Stimulated activated effector memory CD8-positive, alpha-beta T cell treated with anti-CD3 and anti-CD28 coated beads, Interleukin-12 subunit alpha, Interleukin-12 subunit beta, amount 100 ng/mL, for 72 hours (primary cell): ENCODE measurements around the gene FANCG.
A peak's percentile ranks its signal among the peaks of the same experiment; 100 is the strongest.

Experiments
- ATAC-seq: fragments of 150-1000 bp; cut with Tn5 transposase; 2 replicates; pipeline ENCODE4 v1.10.0; 2021
- DNase-seq, 2 donors: peaks; one replicate each; pipeline ENCODE4 v3.0.0; 2021 to 2022; ENCODE audit warnings: low spot score in 2 of 2
- H3K27ac Mint-ChIP-seq: one replicate; pipeline ENCODE4 v1.8.0; 2022; ENCODE audit warnings: mild to moderate bottlenecking, mixed read lengths
- H3K36me3 Mint-ChIP-seq: one replicate; pipeline ENCODE4 v1.8.0; 2022; ENCODE audit warnings: mild to moderate bottlenecking, mixed read lengths
- H3K4me1 Mint-ChIP-seq: one replicate; pipeline ENCODE4 v1.8.0; 2022; ENCODE audit warnings: mixed read lengths
- H3K4me3 Mint-ChIP-seq: one replicate; pipeline ENCODE4 v1.8.0; 2022; ENCODE audit warnings: mild to moderate bottlenecking, mixed read lengths
- H3K9me3 Mint-ChIP-seq: one replicate; pipeline ENCODE4 v1.8.0; 2022; ENCODE audit warnings: mixed read lengths

Gene FANCG

GRCh38 chr9:35056571-35057270 lies 23.0 kb downstream of the FANCG start:
- Mint-ChIP-seq H3K9me3 (no peaks in the 10 kb centered on the region), H3K4me1 (peaks cover 9% of the 10 kb centered on the region), H3K4me3 (no peak overlapping the region), H3K27ac (peak overlapping the region; percentile 33), H3K36me3 (peaks cover 100% of the 10 kb centered on the region)
- ATAC-seq (no peak), DNase-seq (no peak)

DNA sequence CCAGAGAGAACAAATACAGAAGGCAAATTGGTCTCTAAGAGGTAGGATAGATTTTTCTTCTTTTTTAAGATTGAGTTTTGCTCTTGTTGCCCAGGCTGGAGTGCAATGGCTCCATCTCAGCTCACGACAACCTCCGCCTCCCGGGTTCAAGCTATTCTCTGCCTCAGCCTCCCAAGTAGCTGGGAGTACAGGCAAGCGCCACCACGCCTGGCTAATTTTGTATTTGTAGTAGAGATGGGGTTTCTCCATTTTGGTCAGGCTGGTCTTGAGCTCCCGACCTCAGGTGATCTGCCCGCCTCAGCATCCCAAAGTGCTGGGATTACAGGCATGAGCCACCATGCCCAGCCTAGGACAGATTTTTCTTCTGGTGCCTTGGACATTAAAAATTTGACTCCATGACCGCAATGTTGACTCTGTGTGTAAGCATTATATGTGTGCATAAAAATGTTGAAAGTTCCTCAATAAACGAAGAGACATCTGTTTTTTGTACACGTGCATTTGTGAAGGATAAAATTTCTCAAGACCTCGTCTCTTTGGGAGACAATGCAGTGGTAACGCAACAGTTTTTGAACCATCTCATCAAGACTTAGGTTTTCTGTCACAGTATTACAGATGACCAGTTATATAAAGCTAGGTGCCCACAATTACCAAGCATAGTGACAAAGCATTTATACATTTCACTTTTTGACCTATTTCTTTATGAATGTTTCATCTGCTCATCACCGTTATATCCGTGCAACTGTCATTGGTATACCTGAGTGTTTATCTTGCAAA lies 24.7 kb downstream of the FANCG start:
- peaks cover 100% of the 10 kb centered on the region for H3K36me3 Mint-ChIP-seq
- H3K27ac Mint-ChIP-seq: peak overlapping the region; percentile 18
- no peak for ATAC-seq

GRCh38 chr9:35054185-35054835 lies 25.4 kb downstream of the FANCG start:
- H3K9me3 Mint-ChIP-seq: no peaks in the 10 kb centered on the region
- H3K4me3 Mint-ChIP-seq: no peak overlapping the region
- H3K27ac Mint-ChIP-seq: peak overlapping the region; percentile 29
- DNase-seq: no peak
- H3K36me3 Mint-ChIP-seq: peaks cover 100% of the 10 kb centered on the region
- no peak for ATAC-seq
- peaks cover 13% of the 10 kb centered on the region for H3K4me1 Mint-ChIP-seq

More for the DNA sequence above, 24.7 kb downstream of the FANCG start:
- Mint-ChIP-seq H3K9me3 (no peaks in the 10 kb centered on the region), H3K4me3 (no peak overlapping the region), H3K4me1 (peaks cover 15% of the 10 kb centered on the region)
- no peak for DNase-seq

DNA sequence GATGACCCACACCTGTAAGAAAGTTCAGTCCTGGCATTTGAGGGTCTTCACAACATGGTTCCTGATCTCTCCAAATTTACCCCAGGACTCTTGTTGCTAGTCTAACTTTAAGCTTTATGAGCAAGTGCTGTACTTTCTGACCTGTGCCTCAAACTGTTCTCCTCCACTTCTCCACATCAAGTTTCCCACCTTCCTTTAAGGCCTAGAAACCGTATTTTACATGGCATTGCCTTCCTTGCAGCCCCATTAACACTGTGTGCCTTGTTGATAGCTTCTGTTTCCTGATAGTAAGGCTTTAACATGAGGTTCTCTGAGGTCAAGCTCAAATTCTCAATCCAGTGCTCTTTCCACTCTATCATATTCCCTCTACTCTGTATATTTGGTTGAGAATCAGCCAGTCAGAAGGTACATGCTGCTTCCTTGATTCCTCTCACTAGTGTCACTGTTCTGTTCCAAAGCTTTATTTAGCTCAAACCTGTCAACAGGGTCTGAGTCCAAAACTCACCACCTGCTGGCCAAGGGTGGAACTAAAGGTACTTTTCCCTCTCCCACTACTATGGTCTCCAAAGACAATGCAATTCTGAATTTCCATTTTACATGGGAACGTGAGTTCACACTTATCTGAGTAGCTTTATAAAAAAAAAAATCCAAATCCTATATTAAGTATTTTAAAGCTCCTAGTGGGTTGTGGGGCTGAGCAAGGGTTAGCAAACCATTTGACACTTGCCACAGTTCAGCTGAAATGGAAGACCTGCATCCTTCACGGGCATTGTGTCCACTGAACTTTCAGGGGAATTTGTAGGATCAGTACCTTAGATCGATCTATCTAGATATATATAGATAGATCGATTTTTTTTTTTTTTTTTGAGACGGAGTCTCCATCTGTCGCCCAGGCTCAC lies 28.4 kb downstream of the FANCG start:
- H3K36me3 Mint-ChIP-seq: peaks cover 99% of the 10 kb centered on the region
- peak overlapping the region; percentile 7 for H3K27ac Mint-ChIP-seq
- DNase-seq (peak; percentile 17 to 69), ATAC-seq (peak; percentile 65)
- no peaks in the 10 kb centered on the region for H3K9me3 Mint-ChIP-seq
- H3K4me1 Mint-ChIP-seq: peaks cover 6% of the 10 kb centered on the region
- no peak overlapping the region for H3K4me3 Mint-ChIP-seq

DNA sequence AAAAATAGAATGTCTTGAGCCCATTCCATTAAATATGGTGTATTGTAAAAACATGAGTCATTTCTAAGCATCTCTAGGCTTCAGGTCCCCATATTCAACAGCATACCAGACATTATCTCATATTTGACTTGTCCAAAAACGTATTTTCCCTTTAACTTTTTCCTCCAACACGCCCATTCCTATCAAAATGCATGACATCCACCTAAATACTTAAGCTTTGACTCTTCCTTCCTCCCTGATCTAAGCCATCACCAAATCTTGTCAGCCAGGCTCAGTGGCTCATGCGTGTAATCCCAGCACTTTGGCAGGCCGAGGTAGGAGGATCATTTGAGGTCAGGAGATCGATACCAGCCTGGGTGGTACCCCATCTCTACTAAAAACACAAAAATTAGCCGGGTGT lies 31.2 kb downstream of the FANCG start:
- ATAC-seq (no peak), DNase-seq (no peak)
- H3K4me1 Mint-ChIP-seq: peaks cover 11% of the 10 kb centered on the region
- no peaks in the 10 kb centered on the region for H3K9me3 Mint-ChIP-seq
- no peak overlapping the region for H3K4me3 Mint-ChIP-seq
- peaks cover 90% of the 10 kb centered on the region for H3K36me3 Mint-ChIP-seq
- no peak overlapping the region for H3K27ac Mint-ChIP-seq

GRCh38 chr9:35044071-35044470 lies 35.7 kb downstream of the FANCG start:
- no peak for ATAC-seq
- DNase-seq: no peak
- Mint-ChIP-seq H3K4me3 (no peak overlapping the region), H3K27ac (no peak overlapping the region), H3K36me3 (peaks cover 45% of the 10 kb centered on the region), H3K9me3 (no peaks in the 10 kb centered on the region), H3K4me1 (peaks cover 6% of the 10 kb centered on the region)

DNA sequence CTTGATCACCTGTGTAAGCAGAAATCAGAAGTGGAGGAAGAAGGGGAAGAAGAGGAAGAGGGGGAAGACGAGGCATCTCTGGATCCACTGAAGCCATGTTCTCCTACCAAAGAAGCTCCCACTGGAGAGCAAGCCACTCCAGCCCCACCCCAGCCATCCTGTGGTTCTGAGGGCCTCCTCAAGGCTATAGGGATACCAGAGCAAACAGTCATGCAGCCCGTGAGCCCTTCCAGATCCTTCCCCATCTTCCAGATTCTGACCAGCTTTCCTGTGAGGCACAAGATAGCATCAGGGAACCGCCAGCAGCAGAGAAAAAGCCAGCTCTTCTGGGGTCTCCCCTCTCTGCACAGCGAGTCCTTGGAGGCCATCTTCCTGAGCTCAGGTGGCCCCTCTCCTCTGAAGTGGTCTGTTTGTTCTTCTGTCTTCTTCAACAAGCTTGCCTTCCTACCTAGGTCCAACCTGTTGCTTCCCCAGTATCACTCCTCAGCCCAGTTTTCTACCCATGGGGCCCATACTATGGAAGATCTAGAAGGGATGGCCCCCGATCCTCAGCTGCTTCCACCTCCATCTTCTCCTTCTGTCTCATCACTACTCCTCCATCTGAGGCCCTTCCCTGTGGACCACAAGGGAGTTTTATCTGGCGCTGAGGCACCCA lies 36.7 kb downstream of the FANCG start:
- no peak for ATAC-seq

DNA sequence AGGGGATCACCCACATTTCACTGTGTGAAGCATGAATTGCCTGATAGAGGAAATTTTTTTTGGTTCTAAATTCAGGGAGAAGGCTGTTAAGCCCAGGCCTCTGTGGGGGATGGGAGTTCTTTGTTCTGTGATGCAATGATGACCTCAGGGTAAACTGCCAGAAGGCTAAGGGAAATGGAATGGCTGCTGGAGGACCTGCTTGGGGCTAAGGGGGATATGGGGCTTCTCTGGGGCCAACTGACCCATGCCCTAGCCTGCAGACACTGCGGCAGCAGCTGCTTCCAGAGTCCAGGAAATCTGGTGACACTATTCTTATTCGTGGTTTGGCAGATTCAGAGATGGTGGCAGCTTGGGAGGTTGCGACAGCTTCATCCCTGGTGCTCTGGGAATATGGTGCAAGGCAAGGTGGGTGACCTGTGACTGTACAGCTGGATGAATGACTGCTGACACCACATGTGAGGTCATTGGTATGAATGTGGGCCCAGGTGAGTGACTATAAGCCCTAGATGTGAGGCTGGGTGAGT lies 37.6 kb downstream of the FANCG start:
- Mint-ChIP-seq H3K9me3 (no peaks in the 10 kb centered on the region), H3K4me1 (peaks cover 6% of the 10 kb centered on the region), H3K4me3 (no peak overlapping the region), H3K27ac (no peak overlapping the region), H3K36me3 (peaks cover 27% of the 10 kb centered on the region)
- DNase-seq (no peak), ATAC-seq (no peak)

More for the DNA sequence above, 36.7 kb downstream of the FANCG start:
- no peak overlapping the region for H3K4me3 Mint-ChIP-seq
- DNase-seq: no peak
- H3K9me3 Mint-ChIP-seq: no peaks in the 10 kb centered on the region
- peaks cover 6% of the 10 kb centered on the region for H3K4me1 Mint-ChIP-seq
- H3K36me3 Mint-ChIP-seq: peaks cover 35% of the 10 kb centered on the region
- no peak overlapping the region for H3K27ac Mint-ChIP-seq

- H3K36me3 Mint-ChIP-seq: peaks cover 16% of the 10 kb centered on the region
- DNase-seq (peak; percentile 13 to 62), ATAC-seq (peak; percentile 86)
- H3K4me3 Mint-ChIP-seq: peak overlapping the region; percentile 57
- peak overlapping the region; percentile 87 for H3K27ac Mint-ChIP-seq
- H3K4me1 Mint-ChIP-seq: peaks cover 13% of the 10 kb centered on the region
- H3K9me3 Mint-ChIP-seq: no peaks in the 10 kb centered on the region
These were observed 43.7 kb downstream of the FANCG start for GRCh38 chr9:35035851-35036701.

DNA sequence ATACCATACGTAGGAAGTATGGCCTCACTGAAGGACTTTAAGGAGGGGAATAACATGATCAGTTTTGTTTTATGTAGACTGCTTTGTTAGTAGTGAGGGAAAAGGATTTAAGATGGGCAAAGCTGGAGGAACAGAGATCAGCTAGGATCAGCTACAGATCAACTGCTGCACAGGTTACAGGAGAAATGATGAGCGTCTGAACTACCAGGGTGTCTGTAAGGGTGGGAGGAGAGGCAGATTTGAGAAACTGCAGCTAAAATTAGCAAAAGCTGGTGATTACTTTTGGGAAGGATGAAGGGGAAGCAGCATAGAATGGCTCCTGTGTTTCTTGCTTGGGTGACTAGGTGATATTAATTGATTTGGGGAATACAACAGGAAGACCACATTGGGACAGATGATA lies 46.6 kb downstream of the FANCG start:
- Mint-ChIP-seq H3K27ac (no peak overlapping the region), H3K4me1 (peaks cover 13% of the 10 kb centered on the region), H3K9me3 (no peaks in the 10 kb centered on the region)

DNA sequence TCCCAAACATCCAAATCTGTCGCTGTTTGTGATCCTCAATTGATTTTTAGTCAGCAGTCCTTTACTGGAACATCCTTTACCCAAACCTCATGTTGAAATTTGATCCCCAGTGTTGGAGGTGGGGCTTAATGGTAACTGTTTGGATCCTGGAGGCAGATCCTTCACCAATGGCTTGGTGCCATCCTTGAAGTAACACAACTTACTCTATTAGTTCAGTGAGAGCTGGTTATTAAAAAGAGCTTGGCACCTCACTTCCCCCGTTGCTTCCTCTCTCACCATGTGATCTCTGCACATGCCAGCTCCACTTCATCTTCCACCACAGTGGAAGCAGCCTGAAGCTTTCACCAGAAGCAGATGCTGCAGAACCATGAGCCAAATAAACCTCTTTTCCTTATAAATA lies 49.9 kb downstream of the FANCG start:
- no peak for DNase-seq
- Mint-ChIP-seq H3K9me3 (no peaks in the 10 kb centered on the region), H3K36me3 (peaks cover 10% of the 10 kb centered on the region), H3K27ac (peak overlapping the region; percentile 18), H3K4me1 (no peaks in the 10 kb centered on the region), H3K4me3 (no peak overlapping the region)
- ATAC-seq: no peak

More for the DNA sequence above, 46.6 kb downstream of the FANCG start:
- Mint-ChIP-seq H3K4me3 (no peak overlapping the region), H3K36me3 (peaks cover 16% of the 10 kb centered on the region)
- no peak for ATAC-seq
- DNase-seq: no peak

- ATAC-seq (no peak), DNase-seq (no peak)
- Mint-ChIP-seq H3K27ac (no peak overlapping the region), H3K4me1 (no peaks in the 10 kb centered on the region), H3K36me3 (peaks cover 10% of the 10 kb centered on the region), H3K4me3 (no peak overlapping the region), H3K9me3 (no peaks in the 10 kb centered on the region)
These were observed 50.5 kb downstream of the FANCG start for GRCh38 chr9:35029241-35029640.

DNA sequence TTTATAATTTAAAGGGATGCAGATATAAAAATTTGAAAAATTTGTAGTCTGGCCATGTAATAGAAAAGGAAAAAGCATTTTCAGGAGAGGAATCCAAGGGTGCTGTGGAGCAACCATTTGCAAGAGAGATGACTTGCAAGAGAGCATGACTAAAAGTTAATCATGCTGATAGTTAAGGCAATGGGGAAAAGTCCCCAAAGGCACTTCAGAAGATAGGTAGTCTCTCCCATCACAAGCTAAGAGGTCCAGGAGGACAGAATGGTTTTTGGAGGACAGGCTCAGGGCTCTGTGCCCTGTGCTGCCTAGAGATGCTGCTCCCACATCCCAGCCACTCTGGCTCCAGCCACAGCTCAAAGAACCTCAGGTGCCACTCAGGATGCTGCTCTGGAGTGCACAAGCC lies 51.4 kb downstream of the FANCG start:
- H3K4me1 Mint-ChIP-seq: peaks cover 6% of the 10 kb centered on the region
- peaks cover 10% of the 10 kb centered on the region for H3K36me3 Mint-ChIP-seq
- no peak for ATAC-seq
- no peak for DNase-seq
- H3K4me3 Mint-ChIP-seq: no peak overlapping the region
- no peak overlapping the region for H3K27ac Mint-ChIP-seq
- H3K9me3 Mint-ChIP-seq: no peaks in the 10 kb centered on the region
